SK-N-SH (cell line): Measurements from ENCODE around the gene GLIS1. TPM values are rescaled to one million over a fixed set of nuclear protein-coding genes. Genes with fewer than 3 reads are reported as not detected.

Experiments
- CTCF ChIA-PET: fragments of 300-600, 350-600 bp; formaldehyde crosslinking; extraction: SDS; loops from one replicate; lab custom pipeline; 2021; lab: Yijun Ruan, JAX
- POLR2A ChIA-PET: fragments of 350-600 bp; sonication (Branson Sonifier 250); formaldehyde crosslinking; extraction: SDS; loops from one replicate; lab custom pipeline; 2020; ENCODE audit warnings: antibody characterized with exemption, inconsistent platforms; lab: Yijun Ruan, JAX
- DNase-seq: peaks from one replicate; pipeline ENCODE4 v3.0.0; 2012
- H2AFZ ChIP-seq: fragments of 200-600 bp; sonication (generic); 2 replicates; pipeline ENCODE4 v1.8.1; 2016; ENCODE audit warnings: antibody characterized with exemption, mild to moderate bottlenecking, low read depth
- H3F3A ChIP-seq: fragments of 200-600 bp; sonication (generic); replicated peaks from 2 replicates; pipeline ENCODE3; 2016; ENCODE audit warnings: antibody characterized with exemption, mild to moderate bottlenecking; ENCODE audit not compliant: insufficient read depth
- H3K27ac ChIP-seq, 2 experiments: fragments of 200-500 bp in 1 of 2; fragments of 200-600 bp in 1 of 2; sonication (Bioruptor generic) in 1 of 2; sonication (generic), shearing (Covaris generic) in 1 of 2; 2 replicates each; pipeline versions ENCODE4 v1.5.1 to v1.6.1; 2014 to 2016; ENCODE audit warnings: low read depth in 2 of 2, inconsistent platforms in 1 of 2, low read length in 1 of 2, mild to moderate bottlenecking in 1 of 2, mixed read lengths in 1 of 2
- H3K27me3 ChIP-seq: fragments of 200-600 bp; sonication (generic), shearing (Covaris generic); 2 replicates; pipeline ENCODE4 v1.6.1; 2016; ENCODE audit warnings: mixed run types; ENCODE audit not compliant: insufficient read depth
- H3K36me3 ChIP-seq, 2 experiments: fragments of 200-500 bp in 1 of 2; fragments of 200-600 bp in 1 of 2; sonication (Bioruptor generic) in 1 of 2; sonication (generic) in 1 of 2; replicated peaks in 1 of 2; 2 replicates each; pipeline versions ENCODE3 to v1.5.1; 2014 to 2016; ENCODE audit warnings: low read length in 1 of 2, mild to moderate bottlenecking in 1 of 2; ENCODE audit not compliant: insufficient read depth in 2 of 2, control insufficient read depth in 1 of 2
- H3K4me1 ChIP-seq, 2 experiments: fragments of 200-500 bp in 1 of 2; fragments of 200-600 bp in 1 of 2; sonication (Bioruptor generic) in 1 of 2; sonication (generic), shearing (Covaris generic) in 1 of 2; 2 replicates each; pipeline versions ENCODE4 v1.5.1 to v1.6.1; 2014 to 2016; ENCODE audit warnings: low read depth in 1 of 2, low read length in 1 of 2, mixed run types in 1 of 2; ENCODE audit not compliant: insufficient read depth in 2 of 2, control insufficient read depth in 1 of 2
- H3K4me2 ChIP-seq: fragments of 200-600 bp; sonication (generic), shearing (Covaris generic); 2 replicates; pipeline ENCODE4 v1.6.1; 2017; ENCODE audit warnings: mixed run types
- H3K4me3 ChIP-seq, 2 experiments: fragments of 200-500 bp in 1 of 2; fragments of 200-600 bp in 1 of 2; sonication (Bioruptor generic) in 1 of 2; sonication (generic), shearing (Covaris generic) in 1 of 2; 2 replicates each; pipeline versions ENCODE4 v1.5.1 to v1.8.1; 2014 to 2016; ENCODE audit warnings: low read depth in 2 of 2, inconsistent platforms in 1 of 2, low read length in 1 of 2, mild to moderate bottlenecking in 1 of 2, mixed read lengths in 1 of 2, moderate library complexity in 1 of 2
- H3K79me2 ChIP-seq: fragments of 200-600 bp; sonication (generic); 2 replicates; pipeline ENCODE4 v1.8.1; 2017; ENCODE audit warnings: mild to moderate bottlenecking; ENCODE audit not compliant: insufficient read depth
- H3K9ac ChIP-seq: fragments of 200-600 bp; sonication (generic); 2 replicates; pipeline ENCODE4 v1.6.1; 2017; ENCODE audit warnings: mixed run types
- H3K9me2 ChIP-seq: fragments of 200-600 bp; sonication (generic); 2 replicates; pipeline ENCODE4 v1.6.1; 2017; ENCODE audit warnings: mixed run types
- H3K9me3 ChIP-seq: fragments of 200-600 bp; sonication (generic); 2 replicates; pipeline ENCODE4 v1.6.1; 2017; ENCODE audit warnings: mixed run types, mild to moderate bottlenecking, moderate library complexity
- H4K20me1 ChIP-seq: fragments of 200-600 bp; sonication (generic); 2 replicates; pipeline ENCODE4 v1.6.1; 2017; ENCODE audit warnings: mild to moderate bottlenecking, mixed run types; ENCODE audit not compliant: insufficient read depth
- EP300 ChIP-seq, 2 experiments: IDR thresholded peaks; 2 replicates each; pipeline versions ENCODE4 v1.4.0 to v1.6.1; 2012; ENCODE audit warnings: borderline replicate concordance in 1 of 2, low read depth in 1 of 2, low read length in 1 of 2
- FOXJ3 ChIP-seq: sonication (generic); formaldehyde crosslinking; IDR thresholded peaks from 2 replicates; pipeline ENCODE4 v1.5.1; 2020; ENCODE audit warnings: mild to moderate bottlenecking, missing genetic modification reagents
- FOXM1 ChIP-seq: IDR thresholded peaks from 2 replicates; pipeline ENCODE4 v1.4.0; 2012; ENCODE audit warnings: low read depth, mild to moderate bottlenecking
- GABPA ChIP-seq: IDR thresholded peaks from 2 replicates; pipeline ENCODE4 v1.4.0; 2012; ENCODE audit warnings: low read depth, mild to moderate bottlenecking
- GATA2 ChIP-seq: sonication (generic); formaldehyde crosslinking; IDR thresholded peaks from 2 replicates; pipeline ENCODE4 v1.5.0; 2020; ENCODE audit warnings: mild to moderate bottlenecking, missing genetic modification reagents
- JUND ChIP-seq: IDR thresholded peaks from 2 replicates; pipeline ENCODE4 v1.4.0; 2012
- NFIC ChIP-seq: IDR thresholded peaks from 2 replicates; pipeline ENCODE4 v1.4.0; 2012; ENCODE audit warnings: borderline replicate concordance
- PBX3 ChIP-seq: IDR thresholded peaks from 2 replicates; pipeline ENCODE4; 2012
- RAD21 ChIP-seq: IDR thresholded peaks from 2 replicates; pipeline ENCODE4 v1.6.1; 2012; ENCODE audit warnings: mild to moderate bottlenecking, low read length
- RCOR1 ChIP-seq: fragments of 150-350 bp; IDR thresholded peaks from 2 replicates; pipeline ENCODE4 v1.6.1; 2017; ENCODE audit warnings: antibody characterized with exemption, low read length
- RXRA ChIP-seq: IDR thresholded peaks from 2 replicates; pipeline ENCODE4 v1.4.0; 2012; ENCODE audit warnings: low read depth, mild to moderate bottlenecking, borderline replicate concordance
- SIN3A ChIP-seq: IDR thresholded peaks from 2 replicates; pipeline ENCODE4 v1.6.1; 2012; ENCODE audit warnings: low read depth, mild to moderate bottlenecking, low read length, moderate library complexity, borderline replicate concordance
- SMC3 ChIP-seq: IDR thresholded peaks from 2 replicates; pipeline ENCODE4 v1.6.1; 2012; ENCODE audit warnings: low read depth, low read length, improper control_type of control experiment
- TAF1 ChIP-seq: IDR thresholded peaks from 2 replicates; pipeline ENCODE4 v1.6.1; 2012; ENCODE audit warnings: low read depth, mild to moderate bottlenecking, low read length, moderate library complexity, borderline replicate concordance
- TCF12 ChIP-seq: IDR thresholded peaks from 2 replicates; pipeline ENCODE4 v1.4.0; 2012
- TEAD4 ChIP-seq: IDR thresholded peaks from 2 replicates; pipeline ENCODE4 v1.4.0; 2012; ENCODE audit warnings: mild to moderate bottlenecking, borderline replicate concordance; ENCODE audit not compliant: insufficient read depth
- USF2 ChIP-seq: fragments of 150-350 bp; IDR thresholded peaks from 2 replicates; pipeline ENCODE4 v1.6.1; 2017; ENCODE audit warnings: antibody characterized with exemption, low read length, low read depth, borderline replicate concordance
- WGBS: methylation state at CpG from one replicate; pipeline ENCODE4 v1.1.6; 2017; ENCODE audit warnings: low lambda C conversion rate; 5-methylcytosine and 5-hydroxymethylcytosine counted together
- polyA plus RNA-seq, 3 experiments: library from polyadenylated mRNA; depleted of rRNA; stranded (reverse); fragments of >200 nt; gene quantifications; 2 replicates each; pipeline ENCODE4 v1.2.3, GENCODE V29; 2012
- TF ChIP-seq, protein P1 (sequence below): fragments of 200-600 bp; sonication (generic); IDR thresholded peaks from 2 replicates; pipeline ENCODE4 v1.6.1; 2017; ENCODE audit warnings: antibody characterized with exemption, mild to moderate bottlenecking, moderate library complexity
- TF ChIP-seq, protein P2 (sequence below): fragments of 150-350 bp; IDR thresholded peaks from 2 replicates; pipeline ENCODE4 v1.6.1; 2016; ENCODE audit warnings: mild to moderate bottlenecking, low read depth, low read length

GLIS1 gene
- polyA plus RNA-seq, 1 of the 3 experiments (the other 2 are of a cell fraction) = 0.13 TPM

DNA sequence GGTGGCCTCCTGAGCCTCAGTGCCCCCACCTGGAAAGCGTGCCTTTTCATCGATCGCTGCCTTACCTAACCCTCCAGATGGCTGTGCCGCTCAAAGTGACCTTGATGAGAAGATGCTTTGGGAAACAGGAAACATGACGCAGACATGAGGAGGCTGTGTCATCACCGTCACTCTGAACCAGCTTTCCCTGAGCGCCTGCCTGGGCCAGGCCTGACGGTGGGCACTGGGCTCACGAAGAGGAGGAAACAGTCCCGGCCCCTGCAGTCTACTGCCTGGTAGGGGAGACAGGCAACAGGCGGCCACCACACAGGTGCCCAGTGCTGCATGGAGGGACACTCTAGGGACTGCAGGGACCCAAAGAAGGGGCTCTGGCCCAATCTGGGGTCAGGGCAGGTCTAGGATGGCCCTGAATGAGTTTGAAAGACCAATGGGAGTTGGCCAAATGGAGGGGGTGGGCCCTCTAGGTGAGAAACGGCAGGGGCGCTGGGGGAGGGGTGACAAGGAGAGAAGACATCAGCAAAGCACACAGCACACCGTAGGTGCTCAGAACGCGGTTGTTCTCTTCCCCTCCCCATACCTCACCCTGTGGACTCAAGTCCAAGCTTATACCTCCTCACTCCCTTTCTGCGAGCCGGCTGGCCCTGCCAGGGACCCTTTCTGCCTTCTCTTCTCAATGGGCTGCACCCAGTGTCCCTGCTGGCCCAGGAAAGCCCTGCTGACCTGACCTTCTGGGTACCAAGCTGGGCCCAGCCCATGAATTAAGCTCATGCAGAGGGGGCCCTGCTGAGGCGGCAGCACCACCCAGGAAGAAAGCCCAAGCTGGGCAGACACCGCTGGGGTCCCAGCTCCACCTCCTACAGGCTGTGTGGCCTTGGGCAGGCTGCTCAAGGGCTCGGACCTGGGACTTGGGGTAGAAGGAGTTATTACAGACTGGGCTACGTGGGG is 44.9 kb downstream of the GLIS1 start (continued):
- TF ChIP-seq, protein P1, sequence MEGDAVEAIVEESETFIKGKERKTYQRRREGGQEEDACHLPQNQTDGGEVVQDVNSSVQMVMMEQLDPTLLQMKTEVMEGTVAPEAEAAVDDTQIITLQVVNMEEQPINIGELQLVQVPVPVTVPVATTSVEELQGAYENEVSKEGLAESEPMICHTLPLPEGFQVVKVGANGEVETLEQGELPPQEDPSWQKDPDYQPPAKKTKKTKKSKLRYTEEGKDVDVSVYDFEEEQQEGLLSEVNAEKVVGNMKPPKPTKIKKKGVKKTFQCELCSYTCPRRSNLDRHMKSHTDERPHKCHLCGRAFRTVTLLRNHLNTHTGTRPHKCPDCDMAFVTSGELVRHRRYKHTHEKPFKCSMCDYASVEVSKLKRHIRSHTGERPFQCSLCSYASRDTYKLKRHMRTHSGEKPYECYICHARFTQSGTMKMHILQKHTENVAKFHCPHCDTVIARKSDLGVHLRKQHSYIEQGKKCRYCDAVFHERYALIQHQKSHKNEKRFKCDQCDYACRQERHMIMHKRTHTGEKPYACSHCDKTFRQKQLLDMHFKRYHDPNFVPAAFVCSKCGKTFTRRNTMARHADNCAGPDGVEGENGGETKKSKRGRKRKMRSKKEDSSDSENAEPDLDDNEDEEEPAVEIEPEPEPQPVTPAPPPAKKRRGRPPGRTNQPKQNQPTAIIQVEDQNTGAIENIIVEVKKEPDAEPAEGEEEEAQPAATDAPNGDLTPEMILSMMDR = no peak
- no peak for TF ChIP-seq NFIC
- TF ChIP-seq RXRA = no peak
- TF ChIP-seq USF2 = no peak
- no peak for TF ChIP-seq EP300 (IDR thresholded peaks at IDR 0.05; ENCODE audit: borderline replicate concordance in 1 of 2, low read depth in 1 of 2, low read length in 1 of 2)
- no peak for TF ChIP-seq TAF1
- no peak for TF ChIP-seq TEAD4
- no peak for TF ChIP-seq SIN3A
- no peak for TF ChIP-seq FOXM1
- no peak for TF ChIP-seq PBX3
- no peak for TF ChIP-seq RAD21

GRCh38 chr1:53693339-53693738 is 45.6 kb downstream of the GLIS1 start:
- Histone ChIP-seq H3K27me3 (no peaks in the 10 kb centered on the region), H3K4me3 (no peak overlapping the region), H3F3A (no peaks in the 10 kb centered on the region), H3K9ac (no peak overlapping the region), H3K4me2 (no peak overlapping the region), H4K20me1 (no peaks in the 10 kb centered on the region), H3K9me3 (no peaks in the 10 kb centered on the region), H3K9me2 (no peaks in the 10 kb centered on the region), H3K4me1 (peaks cover 0 to 28% of the 10 kb centered on the region in 2 experiments; a peak in 1 of 4 replicates), H3K27ac (no peak overlapping the region), H3K36me3 (no peaks in the 10 kb centered on the region), H2AFZ (no peak overlapping the region), H3K79me2 (no peaks in the 10 kb centered on the region)
- peak; percentile 63 for DNase-seq
- CTCF ChIA-PET = interaction anchor here (1.0 kb wide), 2 partner anchors 11 to 208 kb away, joined by 4 to 6 read pairs; no protein-coding TSS in a partner anchor
- 37% methylated on average over 2 of the region's 8 CpGs for WGBS
- POLR2A ChIA-PET = no interaction called here
- TF ChIP-seq GATA2 (CRISPR knock-in tag) (no peak), GABPA (no peak), SMC3 (no peak), RCOR1 (no peak), PBX3 (no peak), FOXJ3 (no peak), USF2 (no peak), JUND (no peak), TCF12 (no peak), EP300 (IDR thresholded peaks at IDR 0.05; ENCODE audit: borderline replicate concordance in 1 of 2, low read depth in 1 of 2, low read length in 1 of 2) (no peak)
- TF ChIP-seq, protein P2, sequence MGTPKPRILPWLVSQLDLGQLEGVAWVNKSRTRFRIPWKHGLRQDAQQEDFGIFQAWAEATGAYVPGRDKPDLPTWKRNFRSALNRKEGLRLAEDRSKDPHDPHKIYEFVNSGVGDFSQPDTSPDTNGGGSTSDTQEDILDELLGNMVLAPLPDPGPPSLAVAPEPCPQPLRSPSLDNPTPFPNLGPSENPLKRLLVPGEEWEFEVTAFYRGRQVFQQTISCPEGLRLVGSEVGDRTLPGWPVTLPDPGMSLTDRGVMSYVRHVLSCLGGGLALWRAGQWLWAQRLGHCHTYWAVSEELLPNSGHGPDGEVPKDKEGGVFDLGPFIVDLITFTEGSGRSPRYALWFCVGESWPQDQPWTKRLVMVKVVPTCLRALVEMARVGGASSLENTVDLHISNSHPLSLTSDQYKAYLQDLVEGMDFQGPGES = no peak
- TF ChIP-seq, protein P1 = no peak
